ENCODE data around the gene LRCH2.

The LRCH2 gene

GRCh38 chrX:115233497-115234455 lies at the start of gene LRCH2:
Gene LRCH2 (minus strand): TSS chrX:115234096. CDS start chrX:115234041, 55 bp downstream.
- Mint-ChIP-seq H3K27ac (no peak within 1 kb of the TSS), H3K4me3 (no peak within 1 kb of the TSS), H3K27me3 (peaks cover 21% of the 10 kb centered on the region), H3K9me3 (no peaks in the 10 kb centered on the region), H3K36me3 (no peaks in the 10 kb centered on the region), H3K4me1 (no peaks in the 10 kb centered on the region)
- no peak for DNase-seq
- CTCF ChIA-PET, result no interaction called here

GRCh38 chrX:115269051-115269683 lies 35.3 kb upstream of the LRCH2 start:
- DNase-seq, result no peak
- Mint-ChIP-seq H3K27me3 (no peaks in the 10 kb centered on the region), H3K9me3 (no peaks in the 10 kb centered on the region), H3K4me3 (no peak overlapping the region), H3K36me3 (no peaks in the 10 kb centered on the region), H3K27ac (no peak overlapping the region), H3K4me1 (no peaks in the 10 kb centered on the region)
- CTCF ChIA-PET, result no interaction called here

GRCh38 chrX:115268421-115268820 lies 34.5 kb upstream of the LRCH2 start:
- Mint-ChIP-seq H3K27ac (no peak overlapping the region), H3K4me1 (no peaks in the 10 kb centered on the region), H3K36me3 (no peaks in the 10 kb centered on the region), H3K27me3 (no peaks in the 10 kb centered on the region), H3K4me3 (no peak overlapping the region), H3K9me3 (no peaks in the 10 kb centered on the region)
- DNase-seq, result no peak
- CTCF ChIA-PET, result no interaction called here

- Mint-ChIP-seq H3K27ac (no peak overlapping the region), H3K4me1 (no peaks in the 10 kb centered on the region), H3K9me3 (no peaks in the 10 kb centered on the region), H3K27me3 (no peaks in the 10 kb centered on the region), H3K4me3 (no peak overlapping the region), H3K36me3 (no peaks in the 10 kb centered on the region)
- CTCF ChIA-PET, result no interaction called here
- no peak for DNase-seq
Measured at GRCh38 chrX:115266300-115266699, 32.4 kb upstream of the LRCH2 start.

- H3K4me1 Mint-ChIP-seq, result no peaks in the 10 kb centered on the region
- DNase-seq, result no peak
- H3K36me3 Mint-ChIP-seq, result no peaks in the 10 kb centered on the region
- H3K27me3 Mint-ChIP-seq, result no peaks in the 10 kb centered on the region
- no peak overlapping the region for H3K27ac Mint-ChIP-seq
- CTCF ChIA-PET, result no interaction called here
- H3K4me3 Mint-ChIP-seq, result no peak overlapping the region
- no peaks in the 10 kb centered on the region for H3K9me3 Mint-ChIP-seq
Measured at GRCh38 chrX:115264009-115264408, 30.1 kb upstream of the LRCH2 start.

- no peaks in the 10 kb centered on the region for H3K36me3 Mint-ChIP-seq
- CTCF ChIA-PET, result no interaction called here
- no peaks in the 10 kb centered on the region for H3K4me1 Mint-ChIP-seq
- DNase-seq, result no peak
- no peaks in the 10 kb centered on the region for H3K9me3 Mint-ChIP-seq
- no peak overlapping the region for H3K27ac Mint-ChIP-seq
- H3K4me3 Mint-ChIP-seq, result no peak overlapping the region
- H3K27me3 Mint-ChIP-seq, result no peaks in the 10 kb centered on the region
Measured at GRCh38 chrX:115261148-115261547, 27.3 kb upstream of the LRCH2 start.

GRCh38 chrX:115260330-115260729 lies 26.4 kb upstream of the LRCH2 start:
- no peak overlapping the region for H3K4me3 Mint-ChIP-seq
- DNase-seq, result no peak
- H3K27ac Mint-ChIP-seq, result no peak overlapping the region
- H3K36me3 Mint-ChIP-seq, result no peaks in the 10 kb centered on the region
- CTCF ChIA-PET, result no interaction called here
- H3K4me1 Mint-ChIP-seq, result no peaks in the 10 kb centered on the region
- no peaks in the 10 kb centered on the region for H3K9me3 Mint-ChIP-seq
- H3K27me3 Mint-ChIP-seq, result no peaks in the 10 kb centered on the region

GRCh38 chrX:115259238-115259875 lies 25.5 kb upstream of the LRCH2 start:
- no peaks in the 10 kb centered on the region for H3K4me1 Mint-ChIP-seq
- no peaks in the 10 kb centered on the region for H3K9me3 Mint-ChIP-seq
- H3K27ac Mint-ChIP-seq, result no peak overlapping the region
- no peaks in the 10 kb centered on the region for H3K27me3 Mint-ChIP-seq
- H3K4me3 Mint-ChIP-seq, result no peak overlapping the region
- H3K36me3 Mint-ChIP-seq, result no peaks in the 10 kb centered on the region
- DNase-seq, result no peak
- CTCF ChIA-PET, result no interaction called here

GRCh38 chrX:115257711-115258110 lies 23.8 kb upstream of the LRCH2 start:
- H3K9me3 Mint-ChIP-seq, result no peaks in the 10 kb centered on the region
- CTCF ChIA-PET, result no interaction called here

GRCh38 chrX:115255003-115255402 lies 21.1 kb upstream of the LRCH2 start:
- Mint-ChIP-seq H3K36me3 (no peaks in the 10 kb centered on the region), H3K9me3 (no peaks in the 10 kb centered on the region), H3K27me3 (no peaks in the 10 kb centered on the region), H3K4me3 (no peak overlapping the region), H3K4me1 (no peaks in the 10 kb centered on the region), H3K27ac (no peak overlapping the region)
- CTCF ChIA-PET, result no interaction called here
- DNase-seq, result no peak

More at GRCh38 chrX:115257711-115258110, 23.8 kb upstream of the LRCH2 start:
- Mint-ChIP-seq H3K27ac (no peak overlapping the region), H3K4me1 (no peaks in the 10 kb centered on the region), H3K27me3 (no peaks in the 10 kb centered on the region), H3K4me3 (no peak overlapping the region), H3K36me3 (no peaks in the 10 kb centered on the region)
- no peak for DNase-seq

GRCh38 chrX:115251458-115252233 lies 17.8 kb upstream of the LRCH2 start:
- Mint-ChIP-seq H3K4me3 (no peak overlapping the region), H3K9me3 (no peaks in the 10 kb centered on the region), H3K27ac (no peak overlapping the region), H3K27me3 (no peaks in the 10 kb centered on the region), H3K4me1 (no peaks in the 10 kb centered on the region), H3K36me3 (no peaks in the 10 kb centered on the region)
- DNase-seq, result no peak
- CTCF ChIA-PET, result no interaction called here

- CTCF ChIA-PET, result no interaction called here
- no peak overlapping the region for H3K27ac Mint-ChIP-seq
- no peaks in the 10 kb centered on the region for H3K36me3 Mint-ChIP-seq
- peaks cover 21% of the 10 kb centered on the region for H3K27me3 Mint-ChIP-seq
- no peak for DNase-seq
- no peaks in the 10 kb centered on the region for H3K4me1 Mint-ChIP-seq
- no peak overlapping the region for H3K4me3 Mint-ChIP-seq
- no peaks in the 10 kb centered on the region for H3K9me3 Mint-ChIP-seq
Measured at GRCh38 chrX:115237056-115237455, 3.2 kb upstream of the LRCH2 start.

GRCh38 chrX:115236560-115236959 lies 2.7 kb upstream of the LRCH2 start:
- Mint-ChIP-seq H3K36me3 (no peaks in the 10 kb centered on the region), H3K27me3 (peaks cover 21% of the 10 kb centered on the region), H3K9me3 (no peaks in the 10 kb centered on the region), H3K4me3 (no peak overlapping the region), H3K4me1 (no peaks in the 10 kb centered on the region), H3K27ac (no peak overlapping the region)
- no peak for DNase-seq
- CTCF ChIA-PET, result interaction anchor here (0.5 kb wide), 1 partner anchor 328 kb away, joined by 3 read pairs; no protein-coding TSS in a partner anchor

- Mint-ChIP-seq H3K27ac (no peak overlapping the region), H3K9me3 (no peaks in the 10 kb centered on the region), H3K36me3 (no peaks in the 10 kb centered on the region), H3K4me3 (no peak overlapping the region), H3K4me1 (no peaks in the 10 kb centered on the region), H3K27me3 (peaks cover 21% of the 10 kb centered on the region)
- DNase-seq, result no peak
- CTCF ChIA-PET, result no interaction called here
Measured at GRCh38 chrX:115234461-115234860, 565 bp upstream of the LRCH2 start.
